ENCODE results near the gene BTBD9. TPM values are rescaled to one million over a fixed set of nuclear protein-coding genes. Genes with fewer than 3 reads are reported as not detected.
A peak's percentile ranks its signal among the peaks of the same experiment; 100 is the strongest.

BTBD9 gene
- total and polyA plus RNA-seq, 2 donors (not counting 1 experiment from before 2014, with no cell fraction given): 4.1 to 48.9 TPM

DNA sequence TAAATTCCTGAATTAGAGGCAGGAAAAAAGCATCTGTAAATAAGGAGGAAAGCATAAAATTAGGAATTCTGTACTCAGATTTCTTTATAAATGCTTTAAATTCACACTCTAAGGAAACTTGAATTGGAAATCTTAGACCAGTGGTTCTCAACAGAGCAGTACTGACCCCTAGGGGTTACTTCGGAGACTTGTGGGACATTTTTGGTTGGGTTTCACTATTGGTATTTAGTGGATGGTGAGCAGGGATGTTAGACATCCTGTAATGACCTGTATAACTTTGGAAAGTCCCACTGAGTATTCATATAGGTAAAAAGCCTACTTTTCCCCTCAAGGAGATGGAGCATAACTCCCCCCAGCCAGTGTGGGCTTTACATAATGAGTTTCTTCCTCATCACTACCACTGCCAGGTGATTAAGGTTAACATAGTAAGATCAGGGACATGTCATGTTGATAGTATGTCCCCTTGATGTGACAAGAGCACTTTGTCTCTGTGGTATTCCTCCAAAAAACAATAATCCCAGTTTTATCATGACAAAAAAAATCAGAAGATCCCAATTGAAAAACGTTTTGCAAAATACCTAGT, 32.2 kb upstream of the BTBD9 start:
- CTCF ChIA-PET: interaction anchor here (0.6 to 1.8 kb wide), 6 partner anchors 13 to 1347 kb away, joined by 3 to 5 read pairs (median 4); no protein-coding TSS in a partner anchor
- Histone ChIP-seq H3K27me3 (replicated peaks in 1 of 4; ENCODE audit: control extremely low read depth in 1 of 4, control insufficient read depth in 3 of 4, insufficient read depth in 4 of 4, low read length in 3 of 4) (no peaks in the 10 kb centered on the region), H4K20me1 (ENCODE audit: control insufficient read depth, insufficient read depth, low read length, poor library complexity, severe bottlenecking) (no peaks in the 10 kb centered on the region), H2AFZ (ENCODE audit: insufficient read depth, low read depth, low read length, poor library complexity, severe bottlenecking) (no peak overlapping the region), H3K79me2 (ENCODE audit: control insufficient read depth, insufficient read depth, low read length) (no peaks in the 10 kb centered on the region), H3K9me3 (ENCODE audit: control extremely low read depth in 1 of 3, control insufficient read depth in 2 of 3, insufficient read depth in 1 of 3, low read length in 2 of 3) (peaks cover 0 to 7% (median 4%) of the 10 kb centered on the region in 3 donors), H3K27ac (ENCODE audit: low read length in 2 of 2) (no peak overlapping the region), H3K4me3 (ENCODE audit: control extremely low read depth in 1 of 5, extremely low read depth in 1 of 5, insufficient read depth in 1 of 5, low read depth in 2 of 5, low read length in 4 of 5) (no peak overlapping the region), H3K4me2 (replicated peaks; ENCODE audit: low read depth, low read length, poor library complexity, severe bottlenecking) (no peak overlapping the region), H3K36me3 (replicated peaks in 1 of 2; ENCODE audit: control extremely low read depth in 1 of 2, control insufficient read depth in 1 of 2, extremely low read depth in 1 of 2, insufficient read depth in 2 of 2, low read length in 1 of 2) (peaks cover 0 to 7% of the 10 kb centered on the region in 2 experiments), H3K9ac (ENCODE audit: low read length) (no peak overlapping the region), H3K4me1 (ENCODE audit: control insufficient read depth in 2 of 2, insufficient read depth in 2 of 2, low read length in 2 of 2) (peaks cover 27 to 33% of the 10 kb centered on the region in 2 donors)
- 0% methylated on average over 1 of the region's 2 CpGs for WGBS (ENCODE audit: insufficient coverage)
- H3K27me3 Mint-ChIP-seq: no peaks in the 10 kb centered on the region
- TF ChIP-seq, protein P1, sequence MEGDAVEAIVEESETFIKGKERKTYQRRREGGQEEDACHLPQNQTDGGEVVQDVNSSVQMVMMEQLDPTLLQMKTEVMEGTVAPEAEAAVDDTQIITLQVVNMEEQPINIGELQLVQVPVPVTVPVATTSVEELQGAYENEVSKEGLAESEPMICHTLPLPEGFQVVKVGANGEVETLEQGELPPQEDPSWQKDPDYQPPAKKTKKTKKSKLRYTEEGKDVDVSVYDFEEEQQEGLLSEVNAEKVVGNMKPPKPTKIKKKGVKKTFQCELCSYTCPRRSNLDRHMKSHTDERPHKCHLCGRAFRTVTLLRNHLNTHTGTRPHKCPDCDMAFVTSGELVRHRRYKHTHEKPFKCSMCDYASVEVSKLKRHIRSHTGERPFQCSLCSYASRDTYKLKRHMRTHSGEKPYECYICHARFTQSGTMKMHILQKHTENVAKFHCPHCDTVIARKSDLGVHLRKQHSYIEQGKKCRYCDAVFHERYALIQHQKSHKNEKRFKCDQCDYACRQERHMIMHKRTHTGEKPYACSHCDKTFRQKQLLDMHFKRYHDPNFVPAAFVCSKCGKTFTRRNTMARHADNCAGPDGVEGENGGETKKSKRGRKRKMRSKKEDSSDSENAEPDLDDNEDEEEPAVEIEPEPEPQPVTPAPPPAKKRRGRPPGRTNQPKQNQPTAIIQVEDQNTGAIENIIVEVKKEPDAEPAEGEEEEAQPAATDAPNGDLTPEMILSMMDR (IDR thresholded peaks at IDR 0.05): peak; percentile 91
- TF ChIP-seq EZH2 (IDR thresholded peaks at IDR 0.05; ENCODE audit: borderline replicate concordance, insufficient read depth, low read depth, low read length, poor library complexity, severe bottlenecking): no peak
- H3K4me3 Mint-ChIP-seq: no peak overlapping the region
- H3K4me1 Mint-ChIP-seq: peaks cover 40% of the 10 kb centered on the region
- H3K27ac Mint-ChIP-seq: peak overlapping the region; percentile 20
- POLR2A ChIA-PET: no interaction called here
- peak; percentile 70 for DNase-seq
- peaks cover 2% of the 10 kb centered on the region for H3K9me3 Mint-ChIP-seq (ENCODE audit: insufficient read depth)
- intact Hi-C loops (cut with micrococcal nuclease): loop anchor here (1.0 to 10.0 kb wide), 4 partner anchors 35 to 1347 kb away; partner anchors contain the start of gene BTBD9
- ATAC-seq (ENCODE audit: low read depth): peak; percentile 68

- Mint-ChIP-seq H3K27me3 (no peaks in the 10 kb centered on the region), H3K4me1 (no peaks in the 10 kb centered on the region), H3K9me3 (ENCODE audit: insufficient read depth) (no peaks in the 10 kb centered on the region), H3K4me3 (no peak overlapping the region), H3K27ac (no peak overlapping the region)
- POLR2A ChIA-PET: no interaction called here
- no peak overlapping the region for H3K27ac ChIP-seq (ENCODE audit: low read length in 2 of 2)
- H3K9me3 ChIP-seq (ENCODE audit: control extremely low read depth in 1 of 3, control insufficient read depth in 2 of 3, insufficient read depth in 1 of 3, low read length in 2 of 3): no peaks in the 10 kb centered on the region
- DNase-seq (no peak), ATAC-seq (ENCODE audit: low read depth) (no peak)
- H3K79me2 ChIP-seq (ENCODE audit: control insufficient read depth, insufficient read depth, low read length): no peaks in the 10 kb centered on the region
- no peak for TF ChIP-seq EZH2 (IDR thresholded peaks at IDR 0.05; ENCODE audit: borderline replicate concordance, insufficient read depth, low read depth, low read length, poor library complexity, severe bottlenecking)
- TF ChIP-seq, protein P1 (IDR thresholded peaks at IDR 0.05): no peak
- intact Hi-C loops (cut with micrococcal nuclease): no loop called here
- no peak overlapping the region for H3K9ac ChIP-seq (ENCODE audit: low read length)
- H2AFZ ChIP-seq (ENCODE audit: insufficient read depth, low read depth, low read length, poor library complexity, severe bottlenecking): no peak overlapping the region
- H3K36me3 ChIP-seq (replicated peaks in 1 of 2; ENCODE audit: control extremely low read depth in 1 of 2, control insufficient read depth in 1 of 2, extremely low read depth in 1 of 2, insufficient read depth in 2 of 2, low read length in 1 of 2): peaks cover 0 to 3% of the 10 kb centered on the region in 2 experiments
- H3K27me3 ChIP-seq (replicated peaks in 1 of 4; ENCODE audit: control extremely low read depth in 1 of 4, control insufficient read depth in 3 of 4, insufficient read depth in 4 of 4, low read length in 3 of 4): no peaks in the 10 kb centered on the region
- H3K4me3 ChIP-seq (ENCODE audit: control extremely low read depth in 1 of 5, extremely low read depth in 1 of 5, insufficient read depth in 1 of 5, low read depth in 2 of 5, low read length in 4 of 5): no peak overlapping the region
- no peak overlapping the region for H3K4me2 ChIP-seq (replicated peaks; ENCODE audit: low read depth, low read length, poor library complexity, severe bottlenecking)
- no CpG with 5 or more reads among the region's 3 CpGs for WGBS (ENCODE audit: insufficient coverage)
- no peaks in the 10 kb centered on the region for H4K20me1 ChIP-seq (ENCODE audit: control insufficient read depth, insufficient read depth, low read length, poor library complexity, severe bottlenecking)
- no peaks in the 10 kb centered on the region for H3K4me1 ChIP-seq (ENCODE audit: control insufficient read depth in 2 of 2, insufficient read depth in 2 of 2, low read length in 2 of 2)
- CTCF ChIA-PET: no interaction called here
These were observed 18.9 kb upstream of the BTBD9 start for GRCh38 chr6:38658418-38659167.

All from B cell (primary cell).